WTC11 (cell line): ENCODE data around the gene FRMD5. TPM values are rescaled to one million over a fixed set of nuclear protein-coding genes. Genes with fewer than 3 reads are reported as not detected.

Experiments used
- ATAC-seq: fragments of 200-7000 bp; cut with Tn5 transposase; 2 replicates; pipeline ENCODE4 v1.10.0; 2021; ENCODE audit warnings: mild to moderate bottlenecking, moderate library complexity
- CTCF ChIA-PET: fragments of 300-600 bp; sonication (Branson Sonifier 250); formaldehyde crosslinking; loops from one replicate; lab custom pipeline; 2021; ENCODE audit warnings: antibody characterized with exemption; lab: Charles Lee
- POLR2A ChIA-PET: fragments of 350-600 bp; sonication (Branson Sonifier 250); formaldehyde crosslinking; loops from one replicate; lab custom pipeline; 2021; ENCODE audit warnings: antibody characterized with exemption; lab: Charles Lee
- DNase-seq: peaks from one replicate; pipeline ENCODE4 v3.0.0; 2021; ENCODE audit warnings: low spot score
- H3K27ac Mint-ChIP-seq: 2 replicates; pipeline ENCODE4 v1.8.0; 2021; ENCODE audit warnings: mixed read lengths
- H3K27me3 Mint-ChIP-seq: 2 replicates; pipeline ENCODE4 v1.8.0; 2021; ENCODE audit warnings: low read depth, mild to moderate bottlenecking, moderate library complexity, mixed read lengths
- H3K36me3 Mint-ChIP-seq: 2 replicates; pipeline ENCODE4 v1.8.0; 2021; ENCODE audit warnings: mixed read lengths
- H3K4me1 Mint-ChIP-seq: 2 replicates; pipeline ENCODE4 v1.8.0; 2022; ENCODE audit warnings: mixed read lengths
- H3K4me3 Mint-ChIP-seq: 2 replicates; pipeline ENCODE4 v1.8.0; 2021; ENCODE audit warnings: mild to moderate bottlenecking, moderate library complexity, mixed read lengths
- H3K9me3 Mint-ChIP-seq: 2 replicates; pipeline ENCODE4 v1.8.0; 2021; ENCODE audit warnings: mixed read lengths
- CTCF ChIP-seq: fragments of 200-600 bp; IDR thresholded peaks from 2 replicates; pipeline ENCODE4 v1.8.0; 2022; ENCODE audit warnings: antibody characterized with exemption
- E2F4 ChIP-seq: sonication (generic); formaldehyde crosslinking; IDR thresholded peaks from 2 replicates; pipeline ENCODE4 v1.8.1; 2022; ENCODE audit warnings: low read depth, mild to moderate bottlenecking, moderate library complexity, missing genetic modification reagents, borderline replicate concordance
- E2F5 ChIP-seq: sonication (generic); formaldehyde crosslinking; IDR thresholded peaks from 2 replicates; pipeline ENCODE4 v1.8.1; 2022; ENCODE audit warnings: mild to moderate bottlenecking, moderate library complexity, missing genetic modification reagents
- FOXJ3 ChIP-seq: sonication (generic); formaldehyde crosslinking; IDR thresholded peaks from 2 replicates; pipeline ENCODE4 v1.9.0; 2021; ENCODE audit warnings: missing genetic modification reagents, mild to moderate bottlenecking, borderline replicate concordance
- FOXK1 ChIP-seq: sonication (generic); formaldehyde crosslinking; IDR thresholded peaks from 2 replicates; pipeline ENCODE4 v1.8.0; 2022; ENCODE audit warnings: mild to moderate bottlenecking, moderate library complexity, missing genetic modification reagents
- FOXP1 ChIP-seq: sonication (generic); formaldehyde crosslinking; IDR thresholded peaks from 2 replicates; pipeline ENCODE4 v1.8.0; 2022; ENCODE audit warnings: missing genetic modification reagents, mild to moderate bottlenecking, moderate library complexity, borderline replicate concordance
- GABPB1 ChIP-seq: sonication (generic); formaldehyde crosslinking; IDR thresholded peaks from 2 replicates; pipeline ENCODE4 v1.8.1; 2023; ENCODE audit warnings: mild to moderate bottlenecking, missing genetic modification reagents
- GRHL2 ChIP-seq: fragments of 250-450 bp; sonication (Bioruptor Pico); IDR thresholded peaks from 2 replicates; pipeline ENCODE4 v1.8.0; 2022; ENCODE audit warnings: mild to moderate bottlenecking, moderate library complexity; ENCODE audit not compliant: insufficient replicate concordance, severe bottlenecking
- KAT7 ChIP-seq: sonication (generic); formaldehyde crosslinking; IDR thresholded peaks from 2 replicates; pipeline ENCODE4 v1.8.1; 2023; ENCODE audit warnings: missing genetic modification reagents, mild to moderate bottlenecking, borderline replicate concordance
- MAX ChIP-seq: sonication (generic); formaldehyde crosslinking; IDR thresholded peaks from 2 replicates; pipeline ENCODE4 v1.8.0; 2022; ENCODE audit warnings: mild to moderate bottlenecking, missing genetic modification reagents
- MYBL2 ChIP-seq: sonication (generic); formaldehyde crosslinking; IDR thresholded peaks from 2 replicates; pipeline ENCODE4 v1.8.1; 2023; ENCODE audit warnings: mild to moderate bottlenecking, moderate library complexity, missing genetic modification reagents
- NFE2L1 ChIP-seq: sonication (generic); formaldehyde crosslinking; IDR thresholded peaks from 2 replicates; pipeline ENCODE4 v1.8.1; 2023; ENCODE audit warnings: missing genetic modification reagents
- NR1H2 ChIP-seq: sonication (generic); formaldehyde crosslinking; IDR thresholded peaks from 2 replicates; pipeline ENCODE4 v1.9.0; 2021; ENCODE audit warnings: mild to moderate bottlenecking, moderate library complexity, missing genetic modification reagents
- NR3C1 ChIP-seq: sonication (generic); formaldehyde crosslinking; conservative IDR thresholded peaks from 2 replicates; pipeline ENCODE4 v1.8.1; 2023; ENCODE audit warnings: low read depth, mild to moderate bottlenecking, missing genetic modification reagents
- PREB ChIP-seq: sonication (generic); formaldehyde crosslinking; IDR thresholded peaks from 2 replicates; pipeline ENCODE4 v1.8.1; 2022; ENCODE audit warnings: mild to moderate bottlenecking, missing genetic modification reagents, moderate library complexity, borderline replicate concordance
- SMAD4 ChIP-seq: sonication (generic); formaldehyde crosslinking; IDR thresholded peaks from 2 replicates; pipeline ENCODE4 v1.8.0; 2022; ENCODE audit warnings: mild to moderate bottlenecking, missing genetic modification reagents
- SOX15 ChIP-seq: fragments of 250-450 bp; sonication (Bioruptor Pico); IDR thresholded peaks from 2 replicates; pipeline ENCODE4 v1.9.0; 2021; ENCODE audit warnings: mild to moderate bottlenecking
- USF2 ChIP-seq: sonication (generic); formaldehyde crosslinking; IDR thresholded peaks from 2 replicates; pipeline ENCODE4 v1.8.1; 2023; ENCODE audit warnings: mild to moderate bottlenecking, missing genetic modification reagents, moderate library complexity
- ZNF121 ChIP-seq: sonication (generic); formaldehyde crosslinking; IDR thresholded peaks from 2 replicates; pipeline ENCODE4 v1.8.0; 2023; ENCODE audit warnings: missing genetic modification reagents
- ZNF138 ChIP-seq: sonication (generic); formaldehyde crosslinking; conservative IDR thresholded peaks from 2 replicates; pipeline ENCODE4 v1.8.1; 2022; ENCODE audit warnings: mild to moderate bottlenecking, moderate library complexity, missing genetic modification reagents
- ZNF219 ChIP-seq: sonication (generic); formaldehyde crosslinking; IDR thresholded peaks from 2 replicates; pipeline ENCODE4 v1.8.0; 2023; ENCODE audit warnings: missing genetic modification reagents, mild to moderate bottlenecking, borderline replicate concordance
- ZNF232 ChIP-seq: sonication (generic); formaldehyde crosslinking; IDR thresholded peaks from 2 replicates; pipeline ENCODE4 v1.8.0; 2022; ENCODE audit warnings: mild to moderate bottlenecking, missing genetic modification reagents
- ZNF263 ChIP-seq: sonication (generic); formaldehyde crosslinking; IDR thresholded peaks from 2 replicates; pipeline ENCODE4 v1.8.1; 2022; ENCODE audit warnings: low read depth, mild to moderate bottlenecking, moderate library complexity, missing genetic modification reagents
- ZNF512 ChIP-seq: sonication (generic); formaldehyde crosslinking; IDR thresholded peaks from 2 replicates; pipeline ENCODE4 v1.8.1; 2022; ENCODE audit warnings: missing genetic modification reagents, borderline replicate concordance
- ZNF671 ChIP-seq: fragments of 250-450 bp; sonication (Bioruptor Pico); IDR thresholded peaks from 2 replicates; pipeline ENCODE4 v1.8.0; 2021; ENCODE audit warnings: mild to moderate bottlenecking
- ZSCAN18 ChIP-seq: fragments of 250-450 bp; sonication (Bioruptor Pico); IDR thresholded peaks from 2 replicates; pipeline ENCODE4 v2.1.2; 2022; ENCODE audit warnings: mild to moderate bottlenecking, moderate library complexity
- total RNA-seq: library from RNA; stranded (reverse); gene quantifications from 3 replicates; pipeline ENCODE4 v1.2.3, GENCODE V29; 2021

The FRMD5 gene
- total RNA-seq, 1 experiment from 2014 or later, result 14.1 TPM

- TF ChIP-seq ZNF512 (CRISPR knock-in tag) (no peak), NFE2L1 (CRISPR knock-in tag) (no peak), ZNF232 (CRISPR knock-in tag) (no peak), KAT7 (no peak), ZNF121 (CRISPR knock-in tag) (no peak), ZNF219 (CRISPR knock-in tag) (no peak), ZNF138 (CRISPR knock-in tag) (no peak), FOXK1 (CRISPR knock-in tag) (no peak)
These were observed 6.3 kb downstream of the FRMD5 start (continued) for GRCh38 chr15:44188795-44189194.

- no peak overlapping the region for H3K4me3 Mint-ChIP-seq
- H3K4me1 Mint-ChIP-seq, result peaks cover 8% of the 10 kb centered on the region
- no peaks in the 10 kb centered on the region for H3K27me3 Mint-ChIP-seq
- TF ChIP-seq ZSCAN18 (CRISPR knock-in tag), result no peak
- TF ChIP-seq NR3C1 (CRISPR knock-in tag), result no peak
- no peak for TF ChIP-seq E2F4 (CRISPR knock-in tag)
- TF ChIP-seq ZNF671, result no peak
- no peak for TF ChIP-seq USF2 (CRISPR knock-in tag)
- TF ChIP-seq ZNF263, result no peak
- TF ChIP-seq SOX15 (CRISPR knock-in tag), result no peak
- no peak for TF ChIP-seq PREB (CRISPR knock-in tag)
- TF ChIP-seq FOXP1 (CRISPR knock-in tag), result no peak
- TF ChIP-seq CTCF, result no peak
- no peak for TF ChIP-seq MAX
- TF ChIP-seq E2F5 (CRISPR knock-in tag), result no peak
- no peak for TF ChIP-seq MYBL2 (CRISPR knock-in tag)
- no peak for TF ChIP-seq GABPB1 (CRISPR knock-in tag)
- no peak for TF ChIP-seq SMAD4 (CRISPR knock-in tag)
- no peak for TF ChIP-seq FOXJ3 (CRISPR knock-in tag)
- no peak for TF ChIP-seq NR1H2 (CRISPR knock-in tag)
- no peak for TF ChIP-seq GRHL2 (CRISPR knock-in tag)
- DNase-seq (no peak), ATAC-seq (no peak)
- H3K27ac Mint-ChIP-seq, result no peak overlapping the region
- ChIA-PET POLR2A (no interaction called here), CTCF (no interaction called here)
- H3K9me3 Mint-ChIP-seq, result no peaks in the 10 kb centered on the region
- no peaks in the 10 kb centered on the region for H3K36me3 Mint-ChIP-seq
These were observed 8.4 kb downstream of the FRMD5 start for GRCh38 chr15:44186705-44187104.
